Breast epithelium (tissue), 4 donors: ENCODE results near the gene IGFL2. TPM values are rescaled to one million over a fixed set of nuclear protein-coding genes. Genes with fewer than 3 reads are reported as not detected.
A peak's percentile ranks its signal among the peaks of the same experiment; 100 is the strongest.

ENCODE experiments used
- DNase-seq, 2 donors: peaks; one replicate each; pipeline ENCODE4 v3.0.0-alpha.2; 2019; ENCODE audit warnings: low spot score in 2 of 2
- H3K27ac ChIP-seq, 2 donors: fragments of 200-600 bp; sonication (generic) in 1 of 2; one replicate each; pipeline ENCODE4 v1.5.1; 2016 to 2019; ENCODE audit warnings: mild to moderate bottlenecking in 1 of 2
- H3K27me3 ChIP-seq, 2 donors: fragments of 200-600 bp; sonication (generic) in 1 of 2; one replicate each; pipeline versions ENCODE4 v1.5.1 to v1.6.0; 2017 to 2019; ENCODE audit warnings: control low read depth in 1 of 2, mild to moderate bottlenecking in 1 of 2
- H3K36me3 ChIP-seq: fragments of 200-600 bp; one replicate; pipeline ENCODE4 v1.5.1; 2019
- H3K4me1 ChIP-seq, 2 donors: fragments of 200-600 bp; sonication (generic); one replicate each; pipeline ENCODE4 v1.5.1; 2016 to 2019; ENCODE audit warnings: control low read depth in 1 of 2
- H3K4me3 ChIP-seq, 3 donors: fragments of 200-600 bp; sonication (generic); 1 replicate in 2 of 3; 2 replicates in 1 of 3; pipeline ENCODE4 v1.5.1; 2016 to 2019; ENCODE audit warnings: mild to moderate bottlenecking in 3 of 3, moderate library complexity in 2 of 3
- H3K9me3 ChIP-seq, 2 donors: fragments of 200-600 bp; sonication (generic) in 1 of 2; one replicate each; pipeline ENCODE4 v1.5.1; 2016 to 2019; ENCODE audit warnings: control low read depth in 1 of 2
- CTCF ChIP-seq, 3 donors: fragments of 450-650 bp; IDR thresholded peaks; one replicate each; pipeline ENCODE4 v1.5.1; 2016 to 2017; ENCODE audit warnings: antibody characterized with exemption in 3 of 3, mild to moderate bottlenecking in 3 of 3, moderate library complexity in 3 of 3
- POLR2A ChIP-seq: fragments of 450-650 bp; IDR thresholded peaks from one replicate; pipeline ENCODE4 v1.6.1; 2016; ENCODE audit warnings: antibody characterized with exemption, mild to moderate bottlenecking, moderate library complexity
- POLR2AphosphoS5 ChIP-seq, 3 donors: sonication (generic); formaldehyde crosslinking; IDR thresholded peaks; one replicate each; pipeline ENCODE4 v1.6.1; 2017; ENCODE audit warnings: antibody characterized with exemption in 3 of 3
- intact Hi-C: fragments of 100-400 bp; cut with DNase I; formaldehyde crosslinking; loops from one replicate; pipeline ENCODE4 v1.15.1; 2023; ENCODE audit warnings: low total_unique reads
- total RNA-seq, 3 donors: library from RNA; depleted of rRNA; stranded (reverse); fragments of >200 nt; gene quantifications; one replicate each; pipeline ENCODE4 v1.1.0, GENCODE V29; 2016

Gene IGFL2
- total RNA-seq, 3 donors from 2014 or later, result not detected

GRCh38 chr19:46201454-46202310 is 53.6 kb downstream of the IGFL2 start:
- intact Hi-C loops, result no loop called here
- no peak overlapping the region for H3K4me3 ChIP-seq
- H3K36me3 ChIP-seq, result no peaks in the 10 kb centered on the region
- H3K27me3 ChIP-seq, result peaks cover 0 to 4% of the 10 kb centered on the region in 2 donors
- no peaks in the 10 kb centered on the region for H3K4me1 ChIP-seq
- DNase-seq, result peak in 1 of 2 donors; percentile 89
- no peak for TF ChIP-seq CTCF (IDR thresholded peaks at IDR 0.05)
- TF ChIP-seq POLR2A, result no peak
- peak in 1 of 3 donors; percentile 41 for TF ChIP-seq POLR2AphosphoS5 (IDR thresholded peaks at IDR 0.05)
- no peaks in the 10 kb centered on the region for H3K9me3 ChIP-seq
- peak overlapping the region; percentile 48 to 58 for H3K27ac ChIP-seq

GRCh38 chr19:46202426-46202825 is 54.4 kb downstream of the IGFL2 start:
- no peaks in the 10 kb centered on the region for H3K36me3 ChIP-seq
- no peak overlapping the region for H3K27ac ChIP-seq
- intact Hi-C loops, result no loop called here
- H3K4me1 ChIP-seq, result no peaks in the 10 kb centered on the region
- DNase-seq, result no peak
- H3K9me3 ChIP-seq, result no peaks in the 10 kb centered on the region
- no peak overlapping the region for H3K4me3 ChIP-seq
- no peaks in the 10 kb centered on the region for H3K27me3 ChIP-seq
- TF ChIP-seq POLR2AphosphoS5 (IDR thresholded peaks at IDR 0.05) (no peak), POLR2A (no peak), CTCF (IDR thresholded peaks at IDR 0.05) (no peak)

GRCh38 chr19:46202872-46203860 is 55.1 kb downstream of the IGFL2 start:
- Histone ChIP-seq H3K27ac (no peak overlapping the region), H3K9me3 (no peaks in the 10 kb centered on the region), H3K4me3 (no peak overlapping the region), H3K4me1 (no peaks in the 10 kb centered on the region), H3K36me3 (no peaks in the 10 kb centered on the region), H3K27me3 (no peaks in the 10 kb centered on the region)
- DNase-seq, result no peak
- intact Hi-C loops, result no loop called here
- no peak for TF ChIP-seq CTCF (IDR thresholded peaks at IDR 0.05)
- TF ChIP-seq POLR2AphosphoS5 (IDR thresholded peaks at IDR 0.05), result no peak
- TF ChIP-seq POLR2A, result no peak

- no peak for TF ChIP-seq POLR2A
- Histone ChIP-seq H3K4me3 (no peak overlapping the region), H3K4me1 (no peaks in the 10 kb centered on the region), H3K36me3 (no peaks in the 10 kb centered on the region), H3K27me3 (no peaks in the 10 kb centered on the region), H3K27ac (no peak overlapping the region), H3K9me3 (no peaks in the 10 kb centered on the region)
- intact Hi-C loops, result no loop called here
- no peak for DNase-seq
Measured at GRCh38 chr19:46204008-46204407, 56.0 kb downstream of the IGFL2 start.

- H3K4me3 ChIP-seq, result no peak overlapping the region
- TF ChIP-seq POLR2A, result no peak
- TF ChIP-seq CTCF (IDR thresholded peaks at IDR 0.05), result no peak
- TF ChIP-seq POLR2AphosphoS5 (IDR thresholded peaks at IDR 0.05), result no peak
- no peak for DNase-seq
- peaks cover 0 to under 1% of the 10 kb centered on the region in 2 donors for H3K4me1 ChIP-seq
- no peaks in the 10 kb centered on the region for H3K9me3 ChIP-seq
- no peaks in the 10 kb centered on the region for H3K27me3 ChIP-seq
- intact Hi-C loops, result no loop called here
- H3K36me3 ChIP-seq, result no peaks in the 10 kb centered on the region
- peak overlapping the region in 1 of 2 donors; percentile 19 for H3K27ac ChIP-seq
Measured at GRCh38 chr19:46205183-46205984, 57.3 kb downstream of the IGFL2 start.
